Panc1 (cell line): ENCODE data around the gene WNT5B.

ENCODE experiments used
- POLR2AphosphoS5 ChIP-seq: IDR thresholded peaks from 2 replicates; pipeline ENCODE4 v1.6.1; 2012; ENCODE audit warnings: mild to moderate bottlenecking, low read depth, low read length, moderate library complexity
- TF ChIP-seq, protein P1 (sequence below): fragments of 450-650 bp; IDR thresholded peaks from 2 replicates; pipeline ENCODE4 v1.5.1; 2017; ENCODE audit warnings: mild to moderate bottlenecking
- TF ChIP-seq, protein P2 (sequence below), 2 experiments: IDR thresholded peaks; 2 replicates each; pipeline ENCODE4 v1.6.1; 2011 to 2012; ENCODE audit warnings: low read depth in 2 of 2, control low read depth in 1 of 2, low read length in 1 of 2, mild to moderate bottlenecking in 1 of 2, moderate library complexity in 1 of 2; ENCODE audit not compliant: insufficient read depth in 1 of 2

DNA sequence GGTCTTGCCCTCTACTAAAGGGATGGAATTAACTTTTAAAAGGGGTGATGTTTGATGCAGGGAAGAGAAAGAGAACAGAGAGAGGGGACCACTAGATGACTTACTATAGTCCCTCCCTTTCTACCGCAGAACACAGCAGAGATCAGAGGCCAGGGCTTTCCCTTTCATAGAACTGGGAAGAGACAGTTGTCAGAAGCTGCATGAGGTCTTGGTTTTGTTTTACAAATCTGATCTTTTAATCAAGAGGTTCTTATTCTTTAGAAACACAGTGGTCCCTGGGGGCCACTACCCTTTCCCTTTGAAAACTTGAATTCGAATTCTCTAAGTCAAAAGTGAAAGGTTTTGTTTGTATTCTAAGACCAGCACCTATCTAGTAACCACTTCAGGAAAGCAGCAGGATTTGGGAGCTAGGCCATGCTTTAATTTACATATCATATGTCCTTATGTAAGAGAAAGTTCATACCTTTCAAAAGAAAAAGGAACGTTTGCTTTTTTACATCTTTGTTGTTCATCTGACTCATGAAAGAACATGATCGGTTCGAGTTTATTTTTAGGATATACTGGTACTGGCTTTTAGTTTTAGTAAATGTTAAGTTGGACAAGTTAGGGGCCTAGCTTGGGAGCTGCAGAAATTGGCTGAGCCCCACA lies 41.0 kb upstream of the WNT5B start:
- TF ChIP-seq, protein P1, sequence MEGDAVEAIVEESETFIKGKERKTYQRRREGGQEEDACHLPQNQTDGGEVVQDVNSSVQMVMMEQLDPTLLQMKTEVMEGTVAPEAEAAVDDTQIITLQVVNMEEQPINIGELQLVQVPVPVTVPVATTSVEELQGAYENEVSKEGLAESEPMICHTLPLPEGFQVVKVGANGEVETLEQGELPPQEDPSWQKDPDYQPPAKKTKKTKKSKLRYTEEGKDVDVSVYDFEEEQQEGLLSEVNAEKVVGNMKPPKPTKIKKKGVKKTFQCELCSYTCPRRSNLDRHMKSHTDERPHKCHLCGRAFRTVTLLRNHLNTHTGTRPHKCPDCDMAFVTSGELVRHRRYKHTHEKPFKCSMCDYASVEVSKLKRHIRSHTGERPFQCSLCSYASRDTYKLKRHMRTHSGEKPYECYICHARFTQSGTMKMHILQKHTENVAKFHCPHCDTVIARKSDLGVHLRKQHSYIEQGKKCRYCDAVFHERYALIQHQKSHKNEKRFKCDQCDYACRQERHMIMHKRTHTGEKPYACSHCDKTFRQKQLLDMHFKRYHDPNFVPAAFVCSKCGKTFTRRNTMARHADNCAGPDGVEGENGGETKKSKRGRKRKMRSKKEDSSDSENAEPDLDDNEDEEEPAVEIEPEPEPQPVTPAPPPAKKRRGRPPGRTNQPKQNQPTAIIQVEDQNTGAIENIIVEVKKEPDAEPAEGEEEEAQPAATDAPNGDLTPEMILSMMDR: no peak
- TF ChIP-seq POLR2AphosphoS5: no peak
- TF ChIP-seq, protein P2, sequence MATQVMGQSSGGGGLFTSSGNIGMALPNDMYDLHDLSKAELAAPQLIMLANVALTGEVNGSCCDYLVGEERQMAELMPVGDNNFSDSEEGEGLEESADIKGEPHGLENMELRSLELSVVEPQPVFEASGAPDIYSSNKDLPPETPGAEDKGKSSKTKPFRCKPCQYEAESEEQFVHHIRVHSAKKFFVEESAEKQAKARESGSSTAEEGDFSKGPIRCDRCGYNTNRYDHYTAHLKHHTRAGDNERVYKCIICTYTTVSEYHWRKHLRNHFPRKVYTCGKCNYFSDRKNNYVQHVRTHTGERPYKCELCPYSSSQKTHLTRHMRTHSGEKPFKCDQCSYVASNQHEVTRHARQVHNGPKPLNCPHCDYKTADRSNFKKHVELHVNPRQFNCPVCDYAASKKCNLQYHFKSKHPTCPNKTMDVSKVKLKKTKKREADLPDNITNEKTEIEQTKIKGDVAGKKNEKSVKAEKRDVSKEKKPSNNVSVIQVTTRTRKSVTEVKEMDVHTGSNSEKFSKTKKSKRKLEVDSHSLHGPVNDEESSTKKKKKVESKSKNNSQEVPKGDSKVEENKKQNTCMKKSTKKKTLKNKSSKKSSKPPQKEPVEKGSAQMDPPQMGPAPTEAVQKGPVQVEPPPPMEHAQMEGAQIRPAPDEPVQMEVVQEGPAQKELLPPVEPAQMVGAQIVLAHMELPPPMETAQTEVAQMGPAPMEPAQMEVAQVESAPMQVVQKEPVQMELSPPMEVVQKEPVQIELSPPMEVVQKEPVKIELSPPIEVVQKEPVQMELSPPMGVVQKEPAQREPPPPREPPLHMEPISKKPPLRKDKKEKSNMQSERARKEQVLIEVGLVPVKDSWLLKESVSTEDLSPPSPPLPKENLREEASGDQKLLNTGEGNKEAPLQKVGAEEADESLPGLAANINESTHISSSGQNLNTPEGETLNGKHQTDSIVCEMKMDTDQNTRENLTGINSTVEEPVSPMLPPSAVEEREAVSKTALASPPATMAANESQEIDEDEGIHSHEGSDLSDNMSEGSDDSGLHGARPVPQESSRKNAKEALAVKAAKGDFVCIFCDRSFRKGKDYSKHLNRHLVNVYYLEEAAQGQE (IDR thresholded peaks at IDR 0.05; ENCODE audit: insufficient read depth in 1 of 2, low read depth in 2 of 2, low read length in 1 of 2): no peak
